ENCODE data around the gene EIF4ENIF1.
"Not testable (repeated sequence)": the region's sequence is repeated elsewhere in the genome, so short reads cannot be mapped to it uniquely, and the experiment has no call there.

Gene EIF4ENIF1

DNA sequence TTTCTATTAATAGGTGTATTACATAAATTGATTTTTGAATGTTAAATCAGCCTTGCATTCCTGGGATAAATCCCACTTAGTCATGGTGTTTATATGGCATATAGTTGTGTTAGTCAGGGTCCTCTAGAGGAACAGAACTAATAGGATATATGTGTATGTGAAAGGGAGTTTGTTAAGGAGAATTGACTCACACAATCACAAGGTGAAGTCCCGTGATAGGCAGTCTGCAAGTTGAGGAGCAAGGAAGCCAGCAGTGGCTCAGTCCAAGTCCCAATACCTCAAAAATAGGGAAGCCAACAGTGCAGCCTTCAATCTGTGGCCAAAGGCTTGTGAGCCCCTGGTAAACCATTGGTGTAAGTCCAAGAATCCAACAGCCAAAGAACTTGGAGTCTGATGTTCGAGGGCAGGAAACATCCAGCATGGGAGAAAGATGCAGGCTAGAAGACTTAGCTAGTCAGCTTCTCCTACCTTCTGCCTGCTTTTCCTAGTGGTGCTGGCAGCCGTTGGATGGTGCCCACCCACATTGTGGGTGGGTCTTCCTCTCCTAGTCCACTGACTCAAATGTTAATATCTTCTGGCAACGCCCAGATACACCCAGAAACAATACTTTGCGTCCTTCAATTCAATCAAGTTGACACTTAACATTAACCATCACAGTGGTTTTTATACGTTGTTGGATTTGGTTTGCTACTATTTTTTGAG, 19.6 kb upstream of the EIF4ENIF1 start:
- 94 to 95% methylated on average over 6 of the region's 6 CpGs for WGBS, 2 experiments
- no peaks in the 10 kb centered on the region for H3K27me3 ChIP-seq (ENCODE audit: control insufficient read depth, insufficient read depth, low read length, poor library complexity, severe bottlenecking)
- H3K27ac ChIP-seq (ENCODE audit: insufficient read depth, low read depth, low read length, poor library complexity, severe bottlenecking), result no peak overlapping the region
- H3K4me3 ChIP-seq (ENCODE audit: insufficient read depth, low read depth, low read length), result no peak overlapping the region
- H3K36me3 ChIP-seq (ENCODE audit: control insufficient read depth, insufficient read depth, low read length), result no peaks in the 10 kb centered on the region
- no peaks in the 10 kb centered on the region for H3K9me3 ChIP-seq (ENCODE audit: control insufficient read depth, low read length)
- H3K4me1 ChIP-seq (ENCODE audit: control insufficient read depth, insufficient read depth, low read length), result no peaks in the 10 kb centered on the region

DNA sequence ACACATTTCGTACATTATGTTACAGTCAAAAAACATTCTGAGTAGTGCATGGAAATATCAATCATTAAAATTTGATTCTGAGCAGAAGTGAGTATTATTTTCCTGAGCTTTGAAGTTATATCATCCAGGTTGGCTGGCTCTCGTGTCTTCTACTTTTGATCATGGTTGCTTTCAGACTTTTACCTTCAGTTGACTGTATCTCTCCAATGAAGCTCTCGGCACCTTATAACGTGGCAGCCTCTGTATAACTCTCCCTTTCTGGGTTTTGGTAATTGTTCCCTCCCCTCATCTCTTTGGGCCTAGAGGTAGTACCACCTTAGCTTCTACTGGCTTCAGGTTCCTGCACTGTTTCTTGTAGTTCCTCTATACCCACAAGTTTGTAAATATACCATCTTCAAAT, 18.9 kb upstream of the EIF4ENIF1 start:
- no peak overlapping the region for H3K4me3 ChIP-seq (ENCODE audit: insufficient read depth, low read depth, low read length)
- H3K27me3 ChIP-seq (ENCODE audit: control insufficient read depth, insufficient read depth, low read length, poor library complexity, severe bottlenecking), result no peaks in the 10 kb centered on the region
- H3K9me3 ChIP-seq (ENCODE audit: control insufficient read depth, low read length), result no peaks in the 10 kb centered on the region
- H3K4me1 ChIP-seq (ENCODE audit: control insufficient read depth, insufficient read depth, low read length), result no peaks in the 10 kb centered on the region
- no peaks in the 10 kb centered on the region for H3K36me3 ChIP-seq (ENCODE audit: control insufficient read depth, insufficient read depth, low read length)
- H3K27ac ChIP-seq (ENCODE audit: insufficient read depth, low read depth, low read length, poor library complexity, severe bottlenecking), result no peak overlapping the region
- 93 to 94% methylated on average over 3 of the region's 4 CpGs for WGBS, 2 experiments

DNA sequence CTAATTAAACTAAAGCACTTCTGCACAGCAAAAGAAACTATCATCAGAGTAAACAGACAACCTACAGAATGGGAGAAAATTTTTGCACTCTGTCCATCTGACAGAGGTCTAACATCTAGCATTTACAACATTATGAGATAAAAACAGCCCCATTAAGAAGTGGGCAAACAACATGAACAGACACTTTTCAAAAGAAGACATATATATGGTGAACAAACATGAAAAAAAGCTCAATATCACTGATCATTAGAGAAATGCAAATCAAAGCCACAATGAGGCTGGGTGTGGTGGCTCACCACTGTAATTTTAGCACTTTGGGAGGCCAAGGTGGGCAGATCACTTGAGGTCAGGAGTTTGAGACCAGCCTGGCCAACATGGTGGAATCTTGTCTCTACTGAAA, 17.9 kb upstream of the EIF4ENIF1 start:
- not testable (repeated sequence) for H3K9me3 ChIP-seq (ENCODE audit: control insufficient read depth, low read length); H3K36me3 ChIP-seq (ENCODE audit: control insufficient read depth, insufficient read depth, low read length); H3K27ac ChIP-seq (ENCODE audit: insufficient read depth, low read depth, low read length, poor library complexity, severe bottlenecking); H3K4me3 ChIP-seq (ENCODE audit: insufficient read depth, low read depth, low read length); H3K4me1 ChIP-seq (ENCODE audit: control insufficient read depth, insufficient read depth, low read length); H3K27me3 ChIP-seq (ENCODE audit: control insufficient read depth, insufficient read depth, low read length, poor library complexity, severe bottlenecking)

DNA sequence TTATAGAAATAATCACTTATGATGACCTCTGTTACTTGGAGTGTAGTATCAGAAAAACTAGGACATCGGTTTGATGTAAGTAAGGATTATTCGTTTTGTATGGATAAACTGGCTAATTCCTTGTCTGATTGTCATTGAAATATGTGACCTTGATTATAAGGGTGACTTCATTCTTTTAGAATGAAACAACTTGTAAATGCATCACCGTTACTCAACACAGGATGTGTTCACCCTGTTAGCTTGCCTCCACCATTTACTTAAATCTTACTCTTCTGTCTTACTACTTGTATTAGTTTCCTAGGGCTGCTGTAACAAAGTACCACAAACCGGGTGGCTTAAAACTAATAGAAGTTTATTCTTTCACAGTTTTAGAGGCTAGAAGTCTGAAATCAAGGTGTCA, 14.6 kb upstream of the EIF4ENIF1 start:
- H3K36me3 ChIP-seq (ENCODE audit: control insufficient read depth, insufficient read depth, low read length), result no peaks in the 10 kb centered on the region
- no peak overlapping the region for H3K4me3 ChIP-seq (ENCODE audit: insufficient read depth, low read depth, low read length)
- H3K9me3 ChIP-seq (ENCODE audit: control insufficient read depth, low read length), result no peaks in the 10 kb centered on the region
- no peaks in the 10 kb centered on the region for H3K4me1 ChIP-seq (ENCODE audit: control insufficient read depth, insufficient read depth, low read length)
- no peaks in the 10 kb centered on the region for H3K27me3 ChIP-seq (ENCODE audit: control insufficient read depth, insufficient read depth, low read length, poor library complexity, severe bottlenecking)
- H3K27ac ChIP-seq (ENCODE audit: insufficient read depth, low read depth, low read length, poor library complexity, severe bottlenecking), result no peak overlapping the region
- 93% methylated on average over 4 of the region's 4 CpGs for WGBS, 2 experiments

DNA sequence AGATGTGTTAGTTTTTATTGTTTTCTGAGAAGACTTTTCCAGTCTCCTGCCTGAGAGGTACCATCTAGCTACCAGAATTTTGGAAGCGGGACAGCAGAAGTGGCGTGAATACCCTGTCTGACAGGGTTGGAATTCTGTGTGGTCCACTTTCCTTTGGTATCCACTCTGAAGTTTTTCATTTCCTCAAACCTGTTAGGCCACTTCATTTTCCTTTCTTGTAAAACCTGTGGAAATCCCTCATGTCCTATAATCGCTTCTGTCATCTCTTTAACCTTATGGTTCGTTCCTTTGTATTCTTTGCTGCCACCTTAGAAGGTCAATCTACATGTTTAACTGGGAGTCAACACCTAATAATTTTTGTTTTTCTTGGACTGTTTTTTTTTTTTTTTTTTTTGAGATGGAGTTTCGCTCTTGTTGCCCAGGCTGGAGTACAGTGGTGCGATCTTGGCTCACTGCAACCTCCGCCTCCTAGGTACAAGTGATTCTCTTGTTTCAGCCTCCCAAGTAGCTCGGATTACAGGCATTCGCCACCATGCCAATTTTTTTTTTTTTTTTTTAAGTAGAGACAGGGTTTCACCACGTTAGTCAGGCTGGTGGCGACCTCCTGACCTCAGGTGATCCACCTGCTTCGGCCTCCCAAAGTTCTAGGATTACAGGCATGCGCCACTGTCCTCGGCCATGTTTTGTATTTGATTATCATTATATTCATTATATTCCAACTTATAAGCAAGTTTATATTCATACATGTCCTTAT, 13.7 kb upstream of the EIF4ENIF1 start:
- no peaks in the 10 kb centered on the region for H3K9me3 ChIP-seq (ENCODE audit: control insufficient read depth, low read length)
- no peaks in the 10 kb centered on the region for H3K4me1 ChIP-seq (ENCODE audit: control insufficient read depth, insufficient read depth, low read length)
- no peak overlapping the region for H3K27ac ChIP-seq (ENCODE audit: insufficient read depth, low read depth, low read length, poor library complexity, severe bottlenecking)
- no peak overlapping the region for H3K4me3 ChIP-seq (ENCODE audit: insufficient read depth, low read depth, low read length)
- H3K36me3 ChIP-seq (ENCODE audit: control insufficient read depth, insufficient read depth, low read length), result no peaks in the 10 kb centered on the region
- 90 to 94% methylated on average over 11 to 13 of the region's 14 CpGs for WGBS, 2 experiments
- H3K27me3 ChIP-seq (ENCODE audit: control insufficient read depth, insufficient read depth, low read length, poor library complexity, severe bottlenecking), result no peaks in the 10 kb centered on the region

DNA sequence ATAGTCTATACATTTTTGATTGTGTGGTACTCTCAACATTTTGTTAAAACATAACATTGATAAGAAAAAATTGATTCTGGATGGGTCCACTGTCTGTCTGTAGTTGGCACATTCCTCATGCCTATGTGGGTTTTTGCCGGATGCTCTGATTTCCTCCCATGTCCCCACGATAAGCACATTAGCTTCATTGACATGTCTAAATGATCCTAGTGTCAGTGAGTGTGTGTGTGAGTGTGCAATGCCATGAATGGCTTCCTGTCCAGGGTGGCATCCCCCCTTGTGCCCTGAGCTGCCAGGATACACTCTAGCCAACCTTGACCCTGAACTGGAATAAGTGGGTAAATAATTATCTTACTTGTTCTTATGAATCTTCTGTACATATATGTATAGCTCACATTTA, 12.1 kb upstream of the EIF4ENIF1 start:
- Histone ChIP-seq H3K36me3 (ENCODE audit: control insufficient read depth, insufficient read depth, low read length) (no peaks in the 10 kb centered on the region), H3K27ac (ENCODE audit: insufficient read depth, low read depth, low read length, poor library complexity, severe bottlenecking) (no peak overlapping the region), H3K4me1 (ENCODE audit: control insufficient read depth, insufficient read depth, low read length) (no peaks in the 10 kb centered on the region), H3K4me3 (ENCODE audit: insufficient read depth, low read depth, low read length) (no peak overlapping the region), H3K9me3 (ENCODE audit: control insufficient read depth, low read length) (no peaks in the 10 kb centered on the region), H3K27me3 (ENCODE audit: control insufficient read depth, insufficient read depth, low read length, poor library complexity, severe bottlenecking) (no peaks in the 10 kb centered on the region)
- WGBS, 2 experiments, result 95 to 97% methylated on average over 2 of the region's 2 CpGs

DNA sequence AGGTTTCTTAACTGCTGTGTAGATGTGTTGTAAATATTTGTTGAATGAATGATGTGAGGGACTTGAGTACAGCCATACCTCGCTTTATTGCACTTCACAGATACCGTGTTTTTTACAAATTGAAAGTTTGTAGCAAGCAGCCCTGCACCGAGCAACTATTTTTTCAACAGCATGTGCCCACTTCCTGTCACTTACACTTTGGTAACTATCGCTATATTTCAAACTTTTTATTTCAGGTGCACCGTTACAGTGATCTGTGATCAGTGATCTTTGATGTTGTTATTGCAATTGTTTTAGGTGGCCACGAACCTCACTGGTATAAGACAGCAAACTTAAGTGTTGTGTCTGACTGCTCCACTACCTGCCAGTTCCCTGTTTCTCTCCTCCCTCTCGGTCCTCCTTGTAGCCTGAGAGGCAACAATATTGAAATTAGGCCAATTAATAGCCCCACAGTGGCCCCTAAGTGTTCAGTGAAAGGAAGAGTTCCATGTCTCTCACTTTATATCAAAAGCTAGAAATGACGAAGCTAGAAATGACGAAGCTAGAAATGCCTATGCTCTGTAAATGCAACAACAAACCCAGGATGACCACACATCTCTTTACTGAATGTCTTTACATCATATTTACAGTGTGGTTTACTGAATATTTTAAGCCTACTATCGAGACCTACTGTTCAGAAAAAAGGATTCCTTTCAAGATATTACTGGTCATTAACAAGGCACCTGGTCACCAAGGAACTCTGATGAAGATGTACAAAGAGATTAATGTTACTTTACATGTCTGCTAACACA, 7.7 kb upstream of the EIF4ENIF1 start:
- WGBS, 2 experiments, result 90 to 92% methylated on average over 10 of the region's 10 CpGs
- peak overlapping the region; percentile 92 for H3K4me3 ChIP-seq (ENCODE audit: insufficient read depth, low read depth, low read length)
- no peak overlapping the region for H3K27ac ChIP-seq (ENCODE audit: insufficient read depth, low read depth, low read length, poor library complexity, severe bottlenecking)
- no peaks in the 10 kb centered on the region for H3K9me3 ChIP-seq (ENCODE audit: control insufficient read depth, low read length)
- no peaks in the 10 kb centered on the region for H3K27me3 ChIP-seq (ENCODE audit: control insufficient read depth, insufficient read depth, low read length, poor library complexity, severe bottlenecking)
- H3K4me1 ChIP-seq (ENCODE audit: control insufficient read depth, insufficient read depth, low read length), result no peaks in the 10 kb centered on the region
- H3K36me3 ChIP-seq (ENCODE audit: control insufficient read depth, insufficient read depth, low read length), result no peaks in the 10 kb centered on the region

DNA sequence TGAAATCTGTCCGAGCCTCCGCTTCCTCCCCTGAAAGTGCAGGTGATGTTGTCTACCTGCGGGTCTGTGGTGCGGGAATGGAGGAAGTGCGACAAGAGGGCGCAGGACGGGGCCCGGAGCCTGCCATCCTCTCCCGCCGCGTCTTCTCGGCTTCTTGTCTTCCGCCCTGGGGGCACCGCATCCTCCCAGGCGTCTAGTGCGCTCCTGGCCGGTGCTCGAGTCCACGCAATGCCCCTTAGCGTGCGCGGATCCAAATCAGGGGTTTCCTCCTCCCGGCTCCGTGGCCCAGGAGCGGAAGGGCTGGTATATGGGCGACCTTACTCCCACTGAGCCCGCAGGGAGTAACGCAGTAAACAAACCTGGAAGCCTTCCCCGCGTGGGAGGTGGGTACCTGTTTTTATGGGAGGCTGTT, 7.1 kb upstream of the EIF4ENIF1 start:
- Histone ChIP-seq H3K36me3 (ENCODE audit: control insufficient read depth, insufficient read depth, low read length) (no peaks in the 10 kb centered on the region), H3K9me3 (ENCODE audit: control insufficient read depth, low read length) (no peaks in the 10 kb centered on the region), H3K4me3 (ENCODE audit: insufficient read depth, low read depth, low read length) (peak overlapping the region; percentile 92), H3K4me1 (ENCODE audit: control insufficient read depth, insufficient read depth, low read length) (peaks cover 4% of the 10 kb centered on the region), H3K27me3 (ENCODE audit: control insufficient read depth, insufficient read depth, low read length, poor library complexity, severe bottlenecking) (no peaks in the 10 kb centered on the region), H3K27ac (ENCODE audit: insufficient read depth, low read depth, low read length, poor library complexity, severe bottlenecking) (no peak overlapping the region)
- 3 to 5% methylated on average over 30 of the region's 30 CpGs for WGBS, 2 experiments

DNA sequence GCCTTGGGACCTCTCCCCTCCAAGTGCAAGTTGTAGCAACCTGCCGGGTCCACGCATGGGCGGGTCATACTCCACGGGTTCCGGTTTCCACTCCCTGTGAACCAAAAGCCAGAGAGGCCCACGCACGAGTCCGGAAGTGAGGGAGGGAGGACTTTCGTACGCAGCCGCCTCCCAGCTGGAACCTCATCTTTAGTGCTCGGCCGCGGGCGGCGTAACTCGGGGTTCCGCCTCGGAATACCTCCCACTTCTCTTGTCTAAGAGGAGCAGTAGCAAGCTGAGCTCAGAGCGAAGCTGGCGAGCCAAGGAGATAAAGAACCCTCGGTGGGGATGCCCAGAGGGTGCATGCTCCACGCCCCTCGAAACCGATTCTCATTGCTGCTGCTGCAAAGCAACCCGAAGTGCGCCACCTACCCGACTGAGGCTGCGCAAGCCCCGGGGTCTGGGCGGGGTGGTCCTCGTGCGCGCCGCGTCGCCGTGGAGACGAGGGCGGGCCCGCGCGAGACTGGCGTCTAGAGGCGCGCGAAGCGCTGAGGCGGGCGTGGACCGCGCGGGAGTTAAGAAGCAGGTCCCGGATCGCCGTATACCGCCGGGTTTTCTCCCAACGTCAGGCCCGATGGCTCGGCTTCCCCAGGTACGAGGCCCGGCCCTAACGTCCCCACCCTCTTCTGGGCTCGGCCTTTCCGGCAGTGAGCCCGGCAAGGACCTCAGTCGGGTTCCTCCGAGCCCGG, 6.5 kb upstream of the EIF4ENIF1 start, which contains the start of gene SFI1:
SFI1 (plus strand) TSS at position 530 of the 728 bp plus-strand sequence. CDS start 11,749 bp downstream, outside the sequence.
- Histone ChIP-seq H3K27me3 (ENCODE audit: control insufficient read depth, insufficient read depth, low read length, poor library complexity, severe bottlenecking) (no peaks in the 10 kb centered on the region), H3K4me3 (ENCODE audit: insufficient read depth, low read depth, low read length) (peak within 1 kb of the TSS; percentile 92), H3K27ac (ENCODE audit: insufficient read depth, low read depth, low read length, poor library complexity, severe bottlenecking) (peak within 1 kb of the TSS; percentile 57), H3K36me3 (ENCODE audit: control insufficient read depth, insufficient read depth, low read length) (no peaks in the 10 kb centered on the region), H3K4me1 (ENCODE audit: control insufficient read depth, insufficient read depth, low read length) (peaks cover 4% of the 10 kb centered on the region), H3K9me3 (ENCODE audit: control insufficient read depth, low read length) (no peaks in the 10 kb centered on the region)
- 0 to 1% methylated on average over 70 of the region's 70 CpGs for WGBS, 2 experiments
